Thoracic aorta (tissue), 2 donors: ENCODE measurements around the gene SNTA1. TPM values are rescaled to one million over a fixed set of nuclear protein-coding genes. Genes with fewer than 3 reads are reported as not detected.

ENCODE experiments used
- ATAC-seq: fragments of 150-250 bp; one replicate; pipeline ENCODE4 v1.8.0; 2017; ENCODE audit warnings: low read depth; ENCODE audit not compliant: insufficient number of reproducible peaks, low FRiP score
- DNase-seq: peaks from one replicate; pipeline ENCODE4 v3.0.0-alpha.2; 2020; ENCODE audit warnings: low spot score
- H3K27ac ChIP-seq, 2 donors: fragments of 200-600 bp; sonication (generic); 1 replicate in 1 of 2; 2 replicates in 1 of 2; pipeline ENCODE4 v1.5.1; 2016; ENCODE audit warnings: mild to moderate bottlenecking in 2 of 2, moderate library complexity in 2 of 2
- H3K27me3 ChIP-seq: fragments of 200-600 bp; sonication (generic); replicated peaks from 2 replicates; pipeline ENCODE4 v1.6.0; 2016; ENCODE audit warnings: mild to moderate bottlenecking; ENCODE audit not compliant: insufficient read depth
- H3K36me3 ChIP-seq: fragments of 200-600 bp; sonication (generic); one replicate; pipeline ENCODE4 v1.5.1; 2016
- H3K4me1 ChIP-seq, 2 donors: fragments of 200-600 bp; sonication (generic); 1 replicate in 1 of 2; 2 replicates in 1 of 2; pipeline versions ENCODE4 v1.5.1 to v1.6.0; 2016; ENCODE audit warnings: low read depth in 2 of 2, mild to moderate bottlenecking in 1 of 2; ENCODE audit not compliant: control insufficient read depth in 1 of 2
- H3K4me3 ChIP-seq: fragments of 200-600 bp; sonication (generic); 2 replicates; pipeline ENCODE4 v1.5.1; 2016; ENCODE audit warnings: mild to moderate bottlenecking
- H3K9me3 ChIP-seq: fragments of 200-600 bp; sonication (generic); 2 replicates; pipeline ENCODE4 v1.5.1; 2016
- total RNA-seq, 2 donors: library from RNA; depleted of rRNA; stranded (reverse); fragments of >200 nt; gene quantifications; one replicate each; pipeline versions ENCODE4 v1.1.0 to v1.2.3, GENCODE V29; 2016
- TF ChIP-seq, protein P1 (sequence below): fragments of 200-600 bp; sonication (generic); IDR thresholded peaks from one replicate; pipeline ENCODE4 v1.5.1; 2019; ENCODE audit warnings: antibody characterized with exemption

The SNTA1 gene
- total RNA-seq, 2 donors from 2014 or later: 62.6 to 108 TPM

DNA sequence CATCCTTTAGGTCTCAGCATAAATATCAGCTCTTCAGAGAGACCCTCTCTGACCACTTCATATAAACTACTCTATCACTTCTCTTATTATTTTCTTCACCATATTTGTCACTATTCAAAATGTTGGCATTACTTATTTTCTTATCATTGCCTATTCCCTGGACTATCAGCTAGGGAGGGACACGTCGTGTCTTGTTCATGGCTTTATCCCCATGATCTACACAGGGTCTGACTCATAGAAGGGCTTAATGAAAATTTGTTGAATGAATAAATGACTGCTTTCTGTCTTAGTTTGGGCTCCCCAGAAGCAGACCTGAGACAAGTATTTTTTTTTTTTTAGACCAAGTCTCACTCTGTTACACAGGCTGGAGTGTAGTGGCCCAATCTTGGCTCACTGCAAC is 39.3 kb downstream of the SNTA1 start:
- Histone ChIP-seq H3K36me3 (peaks cover 11% of the 10 kb centered on the region), H3K9me3 (no peaks in the 10 kb centered on the region), H3K27me3 (no peaks in the 10 kb centered on the region), H3K27ac (no peak overlapping the region), H3K4me1 (peaks cover 13 to 29% of the 10 kb centered on the region in 2 donors), H3K4me3 (no peak overlapping the region)
- DNase-seq (no peak), ATAC-seq (no peak)
- TF ChIP-seq, protein P1, sequence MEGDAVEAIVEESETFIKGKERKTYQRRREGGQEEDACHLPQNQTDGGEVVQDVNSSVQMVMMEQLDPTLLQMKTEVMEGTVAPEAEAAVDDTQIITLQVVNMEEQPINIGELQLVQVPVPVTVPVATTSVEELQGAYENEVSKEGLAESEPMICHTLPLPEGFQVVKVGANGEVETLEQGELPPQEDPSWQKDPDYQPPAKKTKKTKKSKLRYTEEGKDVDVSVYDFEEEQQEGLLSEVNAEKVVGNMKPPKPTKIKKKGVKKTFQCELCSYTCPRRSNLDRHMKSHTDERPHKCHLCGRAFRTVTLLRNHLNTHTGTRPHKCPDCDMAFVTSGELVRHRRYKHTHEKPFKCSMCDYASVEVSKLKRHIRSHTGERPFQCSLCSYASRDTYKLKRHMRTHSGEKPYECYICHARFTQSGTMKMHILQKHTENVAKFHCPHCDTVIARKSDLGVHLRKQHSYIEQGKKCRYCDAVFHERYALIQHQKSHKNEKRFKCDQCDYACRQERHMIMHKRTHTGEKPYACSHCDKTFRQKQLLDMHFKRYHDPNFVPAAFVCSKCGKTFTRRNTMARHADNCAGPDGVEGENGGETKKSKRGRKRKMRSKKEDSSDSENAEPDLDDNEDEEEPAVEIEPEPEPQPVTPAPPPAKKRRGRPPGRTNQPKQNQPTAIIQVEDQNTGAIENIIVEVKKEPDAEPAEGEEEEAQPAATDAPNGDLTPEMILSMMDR: no peak

DNA sequence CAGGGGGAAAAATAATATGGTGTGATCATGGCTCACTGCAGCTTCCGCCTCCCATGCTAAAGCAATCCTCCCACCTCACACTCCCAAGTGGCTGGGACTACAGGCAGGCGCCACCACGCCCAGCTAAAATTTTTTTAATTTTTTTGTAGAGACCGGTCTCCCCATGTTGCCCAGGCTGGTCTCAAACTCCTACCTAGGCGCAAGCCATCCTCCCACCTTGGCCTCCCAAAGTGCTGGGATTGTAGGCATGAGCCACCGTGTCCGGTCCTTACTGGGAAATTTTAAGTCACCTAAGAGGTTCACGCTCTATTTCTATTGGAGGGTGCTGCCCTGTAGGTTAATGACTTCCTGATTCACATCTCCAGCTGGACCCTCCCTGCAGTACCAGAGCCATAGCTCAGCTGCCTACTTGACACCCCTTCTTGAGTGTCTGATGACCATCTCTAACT is 41.6 kb downstream of the SNTA1 start:
- no peak for DNase-seq
- no peaks in the 10 kb centered on the region for H3K9me3 ChIP-seq
- ATAC-seq: no peak
- peaks cover 13 to 29% of the 10 kb centered on the region in 2 donors for H3K4me1 ChIP-seq
- H3K4me3 ChIP-seq: peak overlapping the region; percentile 83
- H3K27me3 ChIP-seq: no peaks in the 10 kb centered on the region
- TF ChIP-seq, protein P1: no peak
- peaks cover 3% of the 10 kb centered on the region for H3K36me3 ChIP-seq
- no peak overlapping the region for H3K27ac ChIP-seq

DNA sequence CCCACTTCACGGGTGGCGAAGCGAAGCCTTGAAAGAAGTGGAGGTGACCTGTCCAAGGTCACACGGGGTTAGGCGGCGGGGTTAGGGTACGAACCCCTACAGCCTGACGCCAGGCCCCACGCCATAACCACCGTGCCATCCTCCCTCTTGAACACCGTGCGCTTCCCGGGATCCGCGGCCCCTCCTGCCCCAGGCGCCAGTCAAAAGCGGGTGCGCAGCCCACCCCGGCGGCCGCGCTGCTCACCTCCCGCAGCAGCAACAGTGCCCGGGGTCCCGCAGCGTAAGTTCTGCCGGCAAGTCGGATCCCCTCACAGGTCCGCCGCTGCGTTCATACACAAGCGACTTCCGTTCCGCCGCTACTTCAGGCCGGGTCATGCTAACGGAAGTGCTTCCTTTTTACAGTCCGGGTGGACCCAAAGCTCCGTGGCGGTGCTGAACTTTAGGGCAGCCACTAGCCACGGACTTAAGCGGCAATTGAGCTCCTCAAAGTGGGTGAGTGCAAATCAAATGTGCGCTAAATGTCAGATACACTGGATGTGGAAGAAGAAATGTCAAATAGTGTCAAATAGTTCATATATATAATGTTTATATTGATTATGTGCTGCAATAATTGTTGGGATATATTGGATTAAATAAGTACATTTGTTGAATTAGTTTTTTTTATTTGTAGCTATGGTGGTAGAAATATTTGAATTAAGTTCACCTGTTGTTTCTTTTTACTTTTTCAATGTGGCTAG is 42.2 kb downstream of the SNTA1 start, which contains the start of gene CDK5RAP1:
Gene CDK5RAP1 (minus strand): TSS at position 336 of the 737 bp plus-strand sequence. CDS start 4,455 bp downstream, outside the sequence.
- H3K4me3 ChIP-seq: peak within 1 kb of the TSS; percentile 83
- peaks cover 3% of the 10 kb centered on the region for H3K36me3 ChIP-seq
- TF ChIP-seq, protein P1: no peak
- peak within 1 kb of the TSS; percentile 8 to 26 for H3K27ac ChIP-seq
- H3K4me1 ChIP-seq: peaks cover 13 to 29% of the 10 kb centered on the region in 2 donors
- DNase-seq (peak; percentile 49), ATAC-seq (peak; percentile 88)
- no peaks in the 10 kb centered on the region for H3K27me3 ChIP-seq
- H3K9me3 ChIP-seq: no peaks in the 10 kb centered on the region

DNA sequence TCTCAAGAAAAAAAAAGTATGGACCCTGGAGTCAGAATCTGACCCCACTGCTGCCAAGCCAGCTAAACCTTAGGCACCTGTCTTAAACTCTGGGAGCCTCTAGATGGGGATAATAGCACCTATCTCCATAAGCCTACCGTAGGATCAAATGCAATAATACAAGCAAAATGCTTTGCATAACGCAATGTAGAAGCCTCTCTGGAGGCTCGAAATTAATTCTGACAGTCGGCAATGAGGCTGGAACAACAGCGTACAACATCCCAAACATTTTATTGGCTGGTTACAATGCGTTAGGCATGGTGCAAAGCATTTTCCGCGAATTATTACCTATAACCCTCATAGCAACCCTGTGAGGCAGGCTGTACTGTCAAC is 42.8 kb downstream of the SNTA1 start:
- DNase-seq (no peak), ATAC-seq (peak; percentile 4)
- Histone ChIP-seq H3K27ac (peak overlapping the region in 1 of 2 donors; percentile 26), H3K27me3 (no peaks in the 10 kb centered on the region), H3K36me3 (peaks cover 3% of the 10 kb centered on the region), H3K9me3 (no peaks in the 10 kb centered on the region), H3K4me1 (peaks cover 13 to 29% of the 10 kb centered on the region in 2 donors), H3K4me3 (peak overlapping the region; percentile 83)
- TF ChIP-seq, protein P1: no peak

DNA sequence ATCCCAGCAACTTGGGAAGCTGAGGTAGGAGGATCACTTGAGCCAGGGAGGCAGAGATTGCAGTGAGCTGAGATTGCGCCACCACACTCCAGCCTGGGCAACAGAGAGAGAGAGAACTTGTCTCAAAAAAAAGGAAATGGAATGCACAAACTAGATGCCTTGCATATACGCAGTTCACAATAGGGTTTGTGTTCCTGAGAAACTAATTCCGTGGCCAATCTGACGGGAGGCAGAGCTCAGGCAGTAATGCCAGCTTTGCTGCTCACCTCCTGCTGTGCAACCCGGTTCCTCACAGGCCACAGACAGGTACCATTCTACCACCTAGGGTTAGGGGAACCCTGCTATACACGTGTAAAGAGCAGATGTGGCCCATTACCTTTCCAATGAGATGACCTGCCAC is 43.6 kb downstream of the SNTA1 start:
- no peak for DNase-seq
- Histone ChIP-seq H3K27me3 (no peaks in the 10 kb centered on the region), H3K36me3 (peaks cover 4% of the 10 kb centered on the region), H3K4me1 (peaks cover 13 to 29% of the 10 kb centered on the region in 2 donors), H3K4me3 (peak overlapping the region; percentile 83), H3K27ac (no peak overlapping the region), H3K9me3 (no peaks in the 10 kb centered on the region)
- TF ChIP-seq, protein P1: no peak
- no peak for ATAC-seq
